Measurements from ENCODE around the gene OTOP2. TPM values are rescaled to one million over a fixed set of nuclear protein-coding genes. Genes with fewer than 3 reads are reported as not detected.

The OTOP2 gene
- total RNA-seq, 1 experiment from 2014 or later: 0.11 TPM

GRCh38 chr17:74879308-74879707, 44.8 kb upstream of the OTOP2 start:
- Mint-ChIP-seq H3K4me1 (peaks cover 19 to 36% of the 10 kb centered on the region in 2 experiments), H3K27me3 (ENCODE audit: low read depth) (peaks cover 33% of the 10 kb centered on the region), H3K36me3 (ENCODE audit: insufficient read depth in 1 of 3, low read depth in 3 of 3) (no peaks in the 10 kb centered on the region), H3K27ac (no peak overlapping the region; a peak in 1 of 7 replicates), H3K4me3 (no peak overlapping the region), H3K9me3 (no peaks in the 10 kb centered on the region)
- H3K27ac ChIP-seq (ENCODE audit: insufficient read length, low read depth, low read length): no peak overlapping the region
- no peaks in the 10 kb centered on the region for H4K20me1 ChIP-seq (ENCODE audit: control insufficient read depth, insufficient read depth, insufficient read length)
- H2BK120ac ChIP-seq (ENCODE audit: low read depth, low read length, poor library complexity, severe bottlenecking): no peak overlapping the region
- H3K4me1 ChIP-seq (ENCODE audit: insufficient read depth, low read length): no peaks in the 10 kb centered on the region; the same call in 1 of the 2 replicates
- H2BK15ac ChIP-seq (ENCODE audit: low read depth, low read length): no peak overlapping the region
- H3K4me2 ChIP-seq (ENCODE audit: insufficient read depth, insufficient read length, low read length): no peak overlapping the region
- no peak overlapping the region for H4K8ac ChIP-seq (replicated peaks; ENCODE audit: insufficient read length, low read depth, low read length)
- no peak overlapping the region for H3K4ac ChIP-seq (ENCODE audit: low read depth, low read length)
- H3T11ph ChIP-seq (ENCODE audit: low read length): no peak overlapping the region
- DNase-seq: no peak
- no peak overlapping the region for H4K5ac ChIP-seq (ENCODE audit: insufficient read length, low read depth, low read length)
- no peaks in the 10 kb centered on the region for H3K9me3 ChIP-seq (ENCODE audit: control insufficient read depth, low read depth, low read length)
- no peak overlapping the region for H3K9ac ChIP-seq (ENCODE audit: extremely low read depth, insufficient read length, low read length)
- no peak overlapping the region for H2AK5ac ChIP-seq (ENCODE audit: insufficient read length, low read length)
- H3K18ac ChIP-seq (ENCODE audit: insufficient read length, low read depth, low read length): no peak overlapping the region
- no peak overlapping the region for H2BK20ac ChIP-seq (ENCODE audit: low read depth, low read length, poor library complexity, severe bottlenecking)
- no peak overlapping the region for H4K91ac ChIP-seq (ENCODE audit: insufficient read length, low read depth, low read length)
- no peak overlapping the region for H3K56ac ChIP-seq (ENCODE audit: insufficient read length, low read depth, low read length)
- H2BK12ac ChIP-seq (ENCODE audit: insufficient read length, low read depth, low read length): no peak overlapping the region
- H3K23ac ChIP-seq (ENCODE audit: insufficient read length, low read depth, low read length): no peak overlapping the region
- H3K14ac ChIP-seq (ENCODE audit: insufficient read depth, low read length): no peak overlapping the region
- no peaks in the 10 kb centered on the region for H3K79me1 ChIP-seq (ENCODE audit: insufficient read depth, low read depth, low read length, poor library complexity, severe bottlenecking)
- H3K23me2 ChIP-seq (ENCODE audit: insufficient read length, low read depth, low read length, poor library complexity, severe bottlenecking): no peaks in the 10 kb centered on the region
- no CpG with 5 or more reads among the region's 16 CpGs for WGBS (ENCODE audit: extremely low coverage, insufficient read length, low lambda C conversion rate)
- H2BK5ac ChIP-seq (ENCODE audit: insufficient read length, low read length): no peak overlapping the region
- no peaks in the 10 kb centered on the region for H3K27me3 ChIP-seq (ENCODE audit: insufficient read depth, low read length)
- H2AFZ ChIP-seq (ENCODE audit: low read length): no peak overlapping the region
- H3K79me2 ChIP-seq (ENCODE audit: insufficient read depth, low read length): no peaks in the 10 kb centered on the region
- no peak for TF ChIP-seq CTCF (conservative IDR thresholded peaks at IDR 0.05)

Measured in H9 (cell line).